Fibroblast of lung (primary cell): Measurements from ENCODE around the gene GSPT2. TPM values are rescaled to one million over a fixed set of nuclear protein-coding genes. Genes with fewer than 3 reads are reported as not detected.

Experiments
- DNase-seq, 2 donors: peaks; one replicate each; pipeline versions ENCODE4 v3.0.0 to v3.0.0-alpha.2; 2010; ENCODE audit warnings: low read depth in 2 of 2
- H2AFZ ChIP-seq: 2 replicates; pipeline ENCODE4 v1.5.1; 2012; ENCODE audit warnings: low read length, control low read depth, inconsistent platforms
- H3K27ac ChIP-seq: 2 replicates; pipeline ENCODE4 v1.5.1; 2011; ENCODE audit warnings: low read length, control low read depth; ENCODE audit not compliant: insufficient read depth
- H3K27me3 ChIP-seq: 2 replicates; pipeline ENCODE4 v1.5.1; 2011; ENCODE audit warnings: mild to moderate bottlenecking, low read length; ENCODE audit not compliant: control insufficient read depth, insufficient read depth
- H3K36me3 ChIP-seq: 2 replicates; pipeline ENCODE4 v1.5.1; 2011; ENCODE audit warnings: low read length; ENCODE audit not compliant: control insufficient read depth, insufficient read depth
- H3K4me1 ChIP-seq: 2 replicates; pipeline ENCODE4 v1.5.1; 2011; ENCODE audit warnings: low read length; ENCODE audit not compliant: control insufficient read depth, insufficient read depth; ENCODE audit errors: extremely low read depth
- H3K4me2 ChIP-seq: 2 replicates; pipeline ENCODE4 v1.5.1; 2011; ENCODE audit warnings: low read length, control low read depth; ENCODE audit not compliant: insufficient read depth; ENCODE audit errors: extremely low read depth
- H3K4me3 ChIP-seq, 4 experiments: fragments of 200-600 bp in 1 of 4; sonication (generic) in 1 of 4; replicated peaks in 1 of 4; 2 replicates each; pipeline ENCODE4 v1.5.1; 2011 to 2016; ENCODE audit warnings: low read length in 4 of 4, low read depth in 3 of 4, mild to moderate bottlenecking in 3 of 4, control low read depth in 2 of 4, inconsistent platforms in 1 of 4, mixed read lengths in 1 of 4; ENCODE audit not compliant: insufficient read depth in 1 of 4; ENCODE audit errors: control extremely low read depth in 1 of 4
- H3K79me2 ChIP-seq: 2 replicates; pipeline ENCODE4 v1.5.1; 2012; ENCODE audit warnings: mild to moderate bottlenecking, low read length, inconsistent platforms; ENCODE audit not compliant: control insufficient read depth, insufficient read depth
- H3K9ac ChIP-seq: 2 replicates; pipeline ENCODE4 v1.5.1; 2011; ENCODE audit warnings: mild to moderate bottlenecking, low read length, control low read depth; ENCODE audit not compliant: insufficient read depth
- H3K9me3 ChIP-seq: 2 replicates; pipeline ENCODE4 v1.5.1; 2012; ENCODE audit warnings: low read depth, low read length; ENCODE audit not compliant: control insufficient read depth, insufficient read depth
- H4K20me1 ChIP-seq: 2 replicates; pipeline ENCODE4 v1.5.1; 2011; ENCODE audit warnings: low read length; ENCODE audit not compliant: control insufficient read depth, insufficient read depth; ENCODE audit errors: extremely low read depth
- CTCF ChIP-seq, 2 donors: IDR thresholded peaks in 1 of 2; conservative IDR thresholded peaks in 1 of 2; 1 replicate in 1 of 2; 2 replicates in 1 of 2; pipeline ENCODE4 v1.5.1; 2011 to 2012; ENCODE audit warnings: low read length in 2 of 2, control low read depth in 1 of 2, inconsistent platforms in 1 of 2, low read depth in 1 of 2, mild to moderate bottlenecking in 1 of 2
- EZH2 ChIP-seq: IDR thresholded peaks from 2 replicates; pipeline ENCODE4 v1.5.1; 2012; ENCODE audit warnings: low read length, control low read depth, mild to moderate bottlenecking; ENCODE audit errors: missing control alignments
- polyA plus RNA-seq, 2 donors: library from polyadenylated mRNA; depleted of rRNA in 1 of 2; stranded (reverse) in 1 of 2; unstranded in 1 of 2; fragments of >200 nt; gene quantifications; 2 replicates each; pipeline ENCODE4 v1.2.1, GENCODE V29; 2011 to 2012; ENCODE audit warnings: missing spikeins in 1 of 2
- total RNA-seq: library from RNA; depleted of rRNA; stranded (reverse); fragments of >200 nt; gene quantifications from 2 replicates; pipeline ENCODE4 v1.2.1, GENCODE V29; 2014

Gene GSPT2
- total and polyA plus RNA-seq, 2 donors (not counting 1 experiment from before 2014, with no cell fraction given) = 6.4 to 7.1 TPM

GRCh38 chrX:51779306-51779705, 36.1 kb downstream of the GSPT2 start:
- H3K27ac ChIP-seq = no peak overlapping the region

GRCh38 chrX:51795136-51795535, 51.9 kb downstream of the GSPT2 start:
- Histone ChIP-seq H3K27me3 (no peaks in the 10 kb centered on the region), H3K4me2 (no peak overlapping the region)

More at GRCh38 chrX:51779306-51779705, 36.1 kb downstream of the GSPT2 start:
- Histone ChIP-seq H3K36me3 (no peaks in the 10 kb centered on the region), H3K4me2 (no peak overlapping the region), H3K27me3 (no peaks in the 10 kb centered on the region), H3K9me3 (no peaks in the 10 kb centered on the region), H3K9ac (no peak overlapping the region), H3K79me2 (no peaks in the 10 kb centered on the region), H2AFZ (no peak overlapping the region), H4K20me1 (no peaks in the 10 kb centered on the region), H3K4me3 (no peak overlapping the region), H3K4me1 (no peaks in the 10 kb centered on the region)
- no peak for DNase-seq
- TF ChIP-seq EZH2 (no peak), CTCF (conservative IDR thresholded peaks at IDR 0.05 in 1 of 2, IDR thresholded peaks at IDR 0.05 in 1 of 2; ENCODE audit: low read depth in 1 of 2, low read length in 2 of 2) (no peak)

More at GRCh38 chrX:51795136-51795535, 51.9 kb downstream of the GSPT2 start:
- Histone ChIP-seq H3K36me3 (no peaks in the 10 kb centered on the region), H3K9ac (no peak overlapping the region), H3K27ac (no peak overlapping the region), H2AFZ (no peak overlapping the region), H3K79me2 (no peaks in the 10 kb centered on the region), H4K20me1 (no peaks in the 10 kb centered on the region), H3K4me1 (no peaks in the 10 kb centered on the region), H3K4me3 (no peak overlapping the region), H3K9me3 (no peaks in the 10 kb centered on the region)
- no peak for TF ChIP-seq EZH2
- no peak for TF ChIP-seq CTCF (conservative IDR thresholded peaks at IDR 0.05 in 1 of 2, IDR thresholded peaks at IDR 0.05 in 1 of 2; ENCODE audit: low read depth in 1 of 2, low read length in 2 of 2)
- no peak for DNase-seq

Other genes starting within 250 kb of the GSPT2 start
- 7.1 and 7.7 TPM in 2 replicates for gene NUDT11, start 246.8 kb upstream of the GSPT2 start, total RNA-seq
- 15.2 and 16.0 TPM in 2 replicates for gene NUDT11, start 246.8 kb upstream of the GSPT2 start, polyA plus RNA-seq
- gene CENPVL3, start 124.5 kb upstream of the GSPT2 start, total RNA-seq = not detected in 2 replicates
- not detected in 2 replicates for gene CENPVL3, start 124.5 kb upstream of the GSPT2 start, polyA plus RNA-seq
- not detected in 2 replicates for gene CENPVL2, start 60.6 kb upstream of the GSPT2 start, total RNA-seq
- not detected in 2 replicates for gene CENPVL2, start 60.6 kb upstream of the GSPT2 start, polyA plus RNA-seq
- gene CENPVL1, start 32.9 kb upstream of the GSPT2 start, total RNA-seq = not detected in 2 replicates
- not detected in 2 replicates for gene CENPVL1, start 32.9 kb upstream of the GSPT2 start, polyA plus RNA-seq
- gene MAGED1, start 150.2 kb downstream of the GSPT2 start, total RNA-seq = 46.0 and 72.0 TPM in 2 replicates
- gene MAGED1, start 150.2 kb downstream of the GSPT2 start, polyA plus RNA-seq = 334 and 390 TPM in 2 replicates